Raji (cell line): ENCODE results near the gene POLR2F.

Experiments
- POLR2A ChIP-seq: IDR thresholded peaks from 2 replicates; pipeline ENCODE4 v1.6.1; 2011; ENCODE audit warnings: low read depth, low read length, control low read depth; ENCODE audit not compliant: insufficient read depth

The POLR2F gene

DNA sequence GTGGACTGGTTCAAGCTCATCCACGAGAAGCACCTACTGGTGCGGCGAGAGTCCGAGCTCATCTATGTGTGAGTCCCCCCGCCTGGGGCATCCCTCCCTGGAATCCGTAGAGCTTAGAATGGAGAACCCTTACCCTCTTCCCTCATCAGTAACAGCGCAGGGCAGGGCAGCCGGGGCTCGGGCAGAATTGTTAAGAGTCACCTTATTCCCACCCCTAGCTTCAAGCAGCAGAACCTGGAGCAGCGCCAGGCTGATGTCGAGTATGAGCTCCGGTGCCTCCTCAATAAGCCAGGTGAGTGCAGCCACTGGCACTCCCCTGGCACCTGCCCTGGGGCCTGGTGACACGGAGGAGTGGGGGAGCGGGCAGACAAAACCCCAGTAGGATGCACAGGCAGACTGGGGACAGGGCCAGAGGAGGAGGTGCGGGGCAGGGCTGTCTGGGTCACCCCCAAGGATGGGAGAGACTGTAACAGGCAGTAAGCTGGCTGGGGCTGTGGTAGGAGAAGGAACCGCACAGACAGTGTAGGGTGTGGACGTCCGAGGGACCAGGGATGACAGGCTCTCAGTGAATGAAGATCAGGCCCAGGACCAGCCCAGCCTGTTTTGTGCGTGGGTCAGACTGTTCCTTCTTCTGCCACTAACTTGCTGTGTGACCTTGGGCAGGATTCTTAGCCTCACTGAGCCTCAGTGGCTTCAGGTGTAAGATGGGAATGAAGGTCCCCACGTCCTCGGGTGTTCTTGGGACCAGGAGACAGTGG lies 20.5 kb upstream of the POLR2F start:
- no peak for TF ChIP-seq POLR2A

DNA sequence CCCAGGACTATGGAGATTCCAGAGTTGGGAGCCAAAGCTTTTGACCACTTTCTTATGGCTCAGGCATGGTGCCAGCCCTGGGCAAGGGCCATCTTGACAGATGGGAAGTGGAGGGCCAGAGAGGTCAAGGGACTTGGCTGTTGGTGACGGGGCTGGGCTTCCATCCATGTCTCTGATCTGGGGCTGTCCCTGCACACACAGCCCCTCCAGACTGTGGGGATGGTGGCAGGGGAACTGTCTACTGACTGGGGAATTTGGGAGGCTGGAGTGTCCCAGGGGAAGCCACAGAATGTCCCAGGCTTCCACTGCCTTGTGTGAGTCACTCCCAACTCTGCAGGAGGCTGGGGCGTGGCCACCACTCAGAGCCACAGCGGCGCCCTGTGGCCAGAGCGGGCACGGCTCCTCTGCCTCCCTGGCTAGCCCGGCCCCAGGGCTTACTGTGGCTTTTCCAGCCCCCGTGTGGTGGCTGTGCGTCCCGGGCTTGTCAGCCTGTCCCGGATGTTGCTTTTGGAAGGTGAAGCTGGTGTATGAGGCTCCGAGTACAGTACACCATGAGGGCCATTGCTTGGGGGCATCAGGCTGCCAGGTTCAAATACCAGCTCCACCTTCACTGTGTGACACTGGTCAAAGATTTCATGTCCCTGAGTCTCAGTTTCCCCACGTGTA lies 19.7 kb upstream of the POLR2F start:
- TF ChIP-seq POLR2A: no peak

DNA sequence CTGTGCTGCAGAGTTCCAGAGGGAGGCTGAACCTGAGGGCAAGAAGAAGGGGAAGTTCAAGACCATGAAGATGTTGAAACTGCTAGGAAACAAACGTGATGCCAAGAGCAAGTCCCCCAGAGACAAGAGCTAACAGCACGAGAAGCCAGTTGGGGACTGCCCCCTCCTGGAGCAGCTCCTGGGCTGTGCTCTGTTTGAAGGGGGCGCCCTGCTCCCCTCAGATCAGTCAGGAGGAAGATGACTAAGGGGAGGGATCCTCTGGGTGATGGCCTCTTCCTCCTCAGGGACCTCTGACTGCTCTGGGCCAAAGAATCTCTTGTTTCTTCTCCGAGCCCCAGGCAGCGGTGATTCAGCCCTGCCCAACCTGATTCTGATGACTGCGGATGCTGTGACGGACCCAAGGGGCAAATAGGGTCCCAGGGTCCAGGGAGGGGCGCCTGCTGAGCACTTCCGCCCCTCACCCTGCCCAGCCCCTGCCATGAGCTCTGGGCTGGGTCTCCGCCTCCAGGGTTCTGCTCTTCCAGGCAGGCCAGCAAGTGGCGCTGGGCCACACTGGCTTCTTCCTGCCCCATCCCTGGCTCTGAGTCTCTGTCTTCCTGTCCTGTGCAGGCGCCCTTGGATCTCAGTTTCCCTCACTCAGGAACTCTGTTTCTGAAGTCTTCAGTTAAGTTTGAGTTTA lies 12.7 kb upstream of the POLR2F start:
- TF ChIP-seq POLR2A: no peak

DNA sequence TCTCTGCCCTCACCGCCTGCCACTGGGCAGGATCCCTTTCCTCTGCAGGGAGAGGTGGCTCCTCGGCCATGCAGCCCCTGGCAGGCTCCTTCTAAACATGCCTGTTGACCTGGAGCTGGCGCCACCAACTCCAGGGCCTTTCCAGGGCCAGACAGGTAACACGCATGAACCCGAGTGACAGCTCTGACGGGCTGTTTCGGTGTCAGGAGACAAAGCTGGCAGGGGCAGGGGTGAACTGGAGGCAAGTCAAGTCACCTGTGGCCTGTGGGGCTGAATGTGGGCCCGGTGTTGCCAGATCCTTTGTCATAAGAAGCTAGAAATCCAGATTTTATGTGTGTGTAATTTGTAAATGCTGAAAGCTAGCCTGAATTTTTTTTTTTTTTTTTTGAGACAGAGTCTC lies 11.4 kb upstream of the POLR2F start:
- TF ChIP-seq POLR2A: no peak

DNA sequence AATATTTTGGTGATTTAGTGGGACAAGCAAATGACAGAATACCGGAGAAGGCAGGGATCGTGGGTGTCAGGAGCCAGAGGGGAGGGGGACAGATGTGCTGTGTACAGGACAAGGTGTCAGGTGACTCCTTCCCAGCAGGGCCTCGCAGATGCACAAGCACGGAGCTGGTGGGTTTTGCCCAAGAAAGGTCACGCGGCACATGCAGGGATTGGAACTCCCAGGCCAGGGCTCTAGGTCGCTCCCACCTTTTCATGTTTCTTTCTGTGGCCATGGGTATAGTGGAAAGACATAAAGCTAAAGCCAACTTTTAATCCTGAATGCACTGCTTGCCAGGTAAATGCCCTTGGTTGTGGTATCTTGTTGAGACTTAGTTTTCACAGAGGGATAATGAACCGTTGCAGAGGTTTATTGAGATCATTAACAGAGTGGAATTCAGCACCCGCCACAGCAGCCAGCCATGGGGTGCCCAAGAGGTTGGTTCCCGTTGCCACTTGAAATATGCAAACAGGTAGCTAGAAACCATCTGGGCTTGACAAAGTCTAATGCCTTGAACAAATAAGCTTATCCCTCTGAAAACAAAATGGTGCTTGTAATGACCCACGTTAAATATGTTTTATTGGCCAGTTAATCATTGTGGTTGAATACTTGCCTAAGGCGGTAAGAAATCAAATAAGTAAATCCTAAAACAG lies 10.2 kb upstream of the POLR2F start:
- no peak for TF ChIP-seq POLR2A

DNA sequence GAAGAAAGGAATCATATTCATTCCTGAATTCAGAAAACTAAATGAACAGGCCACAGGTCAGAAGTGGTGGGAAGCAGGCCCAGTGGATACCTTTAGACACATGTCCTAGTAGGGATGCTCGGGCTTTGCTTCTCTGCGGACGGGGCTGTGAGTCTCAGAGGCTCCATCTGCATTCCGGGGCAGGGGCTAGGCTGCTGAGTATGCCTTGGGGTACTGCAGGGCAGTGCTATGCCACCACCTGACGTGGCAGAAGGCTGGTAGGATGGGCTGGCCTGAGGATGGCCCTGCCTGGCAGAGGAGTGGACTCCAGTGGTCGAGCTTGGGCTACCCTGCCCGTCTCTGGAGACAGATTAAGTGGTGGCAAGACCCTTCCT lies 9.7 kb upstream of the POLR2F start:
- no peak for TF ChIP-seq POLR2A

DNA sequence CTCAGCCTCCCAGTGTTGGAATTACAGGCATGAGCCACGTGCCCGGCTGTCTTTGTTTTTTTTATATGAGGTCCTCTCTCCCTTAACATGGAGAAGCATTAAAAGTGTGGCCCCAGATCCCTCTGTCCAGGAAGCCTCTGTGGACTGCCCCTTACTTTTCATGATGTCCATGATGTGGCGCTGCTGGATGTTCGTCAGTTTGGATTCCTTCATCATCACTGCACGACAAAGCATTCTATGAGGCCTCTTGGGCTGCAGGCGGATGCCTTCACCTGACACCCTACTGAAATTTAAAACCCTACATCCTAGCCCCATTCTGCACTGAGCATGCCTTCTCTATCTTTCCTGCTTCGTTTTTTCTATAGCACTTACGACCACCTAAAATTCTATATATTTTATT lies 2.2 kb upstream of the POLR2F start:
- TF ChIP-seq POLR2A: no peak

DNA sequence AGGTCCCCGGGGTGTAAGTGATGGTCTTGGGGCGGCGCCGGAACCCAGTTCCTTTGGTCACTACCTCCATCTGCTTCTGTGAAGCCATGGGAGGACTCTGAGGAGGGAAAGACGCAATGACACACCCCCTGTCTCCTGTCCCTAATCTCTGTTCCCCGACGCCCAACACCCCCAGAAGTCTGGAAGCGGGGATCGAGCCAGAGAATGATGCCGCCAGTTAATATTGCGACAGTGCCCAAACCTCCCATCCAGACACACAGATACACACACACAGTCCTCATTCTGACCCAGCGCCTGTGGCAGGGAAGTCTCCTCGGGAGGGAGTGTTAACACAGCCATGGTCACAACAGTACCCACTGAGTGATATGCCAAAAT lies 450 bp upstream of the POLR2F start:
- TF ChIP-seq POLR2A: no peak

DNA sequence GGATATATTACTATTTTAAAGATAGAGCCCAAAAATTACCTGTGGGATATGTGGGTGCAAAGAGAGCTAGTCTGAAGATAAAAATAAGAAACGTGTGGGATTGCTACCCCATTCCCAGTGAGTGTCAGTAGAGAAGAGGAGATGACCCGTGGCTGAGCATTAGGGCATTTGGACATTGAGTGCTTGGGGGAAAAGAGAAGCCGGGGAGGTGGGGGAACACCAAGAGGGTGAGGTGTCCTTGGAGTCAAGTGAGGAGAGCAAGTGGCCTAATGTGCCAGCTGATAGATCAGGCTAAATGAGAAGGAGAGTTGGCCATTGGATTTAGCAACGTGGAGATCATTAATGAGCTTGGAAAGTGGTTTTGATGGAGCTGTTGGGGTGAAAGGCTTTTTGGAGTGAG lies 1.2 kb downstream of the POLR2F start:
- no peak for TF ChIP-seq POLR2A

DNA sequence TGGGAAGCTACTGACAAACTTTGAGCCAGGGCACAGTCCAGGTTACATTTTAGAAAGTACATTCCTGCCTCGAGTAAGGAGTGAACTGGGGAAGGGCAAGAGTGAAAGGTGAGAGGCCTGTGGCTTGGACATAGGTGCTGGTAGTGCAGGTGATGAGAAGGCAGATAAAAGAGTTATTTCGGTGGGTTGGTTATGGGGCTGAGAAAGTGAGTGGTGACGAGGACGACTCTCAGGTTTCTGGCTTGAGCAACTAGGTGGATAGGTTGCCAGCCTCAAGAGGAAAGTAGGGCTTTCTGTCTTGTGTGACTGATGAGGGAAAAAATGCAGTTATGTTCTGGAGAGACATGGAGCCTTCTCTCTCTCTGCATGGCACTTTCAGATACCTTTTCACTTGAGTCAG lies 3.7 kb downstream of the POLR2F start:
- TF ChIP-seq POLR2A: no peak

DNA sequence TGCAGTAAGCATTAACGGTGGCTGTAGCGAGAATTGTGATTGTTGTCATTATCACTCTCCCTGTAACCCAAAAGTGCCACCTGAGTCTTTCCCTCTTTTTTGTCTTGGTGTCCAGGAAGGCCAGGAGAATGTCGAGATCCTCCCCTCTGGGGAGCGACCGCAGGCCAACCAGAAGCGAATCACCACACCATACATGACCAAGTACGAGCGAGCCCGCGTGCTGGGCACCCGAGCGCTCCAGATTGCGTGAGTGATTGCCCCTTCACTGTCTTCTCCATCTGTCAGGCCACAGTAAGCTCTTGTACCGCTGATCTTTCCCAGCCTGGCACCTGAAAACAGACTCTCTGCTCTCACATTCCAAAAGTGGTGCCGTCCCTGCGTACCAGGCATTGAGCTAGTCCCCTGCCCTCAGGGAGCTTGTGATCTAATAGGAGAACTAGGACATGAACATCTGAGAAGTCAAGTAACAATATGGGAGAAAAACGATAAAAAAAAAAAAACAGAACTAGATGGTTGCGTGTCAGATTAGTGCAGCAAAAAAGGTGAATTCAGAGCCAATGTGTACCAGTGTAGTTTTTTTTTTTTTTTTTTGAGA lies 5.8 kb downstream of the POLR2F start:
- TF ChIP-seq POLR2A: no peak

DNA sequence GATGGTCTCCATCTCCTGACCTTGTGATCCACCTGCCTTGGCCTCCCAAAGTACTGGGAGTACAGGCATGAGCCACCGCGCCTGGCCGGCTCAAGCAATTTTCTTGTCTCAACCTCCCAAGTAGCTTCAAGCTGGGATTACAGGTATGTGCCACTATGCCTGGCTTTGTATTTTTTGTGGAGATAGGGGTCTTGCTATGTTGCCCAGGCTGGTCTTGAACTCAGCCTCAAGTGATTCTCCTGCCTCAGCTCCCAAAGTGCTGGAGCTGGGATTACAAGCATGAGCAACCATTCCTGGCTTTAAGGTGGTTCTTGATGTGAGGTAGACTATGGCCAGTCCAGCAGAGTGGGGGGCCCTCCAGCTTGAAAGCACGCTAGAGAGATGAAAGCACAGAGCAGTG lies 7.6 kb downstream of the POLR2F start:
- no peak for TF ChIP-seq POLR2A

DNA sequence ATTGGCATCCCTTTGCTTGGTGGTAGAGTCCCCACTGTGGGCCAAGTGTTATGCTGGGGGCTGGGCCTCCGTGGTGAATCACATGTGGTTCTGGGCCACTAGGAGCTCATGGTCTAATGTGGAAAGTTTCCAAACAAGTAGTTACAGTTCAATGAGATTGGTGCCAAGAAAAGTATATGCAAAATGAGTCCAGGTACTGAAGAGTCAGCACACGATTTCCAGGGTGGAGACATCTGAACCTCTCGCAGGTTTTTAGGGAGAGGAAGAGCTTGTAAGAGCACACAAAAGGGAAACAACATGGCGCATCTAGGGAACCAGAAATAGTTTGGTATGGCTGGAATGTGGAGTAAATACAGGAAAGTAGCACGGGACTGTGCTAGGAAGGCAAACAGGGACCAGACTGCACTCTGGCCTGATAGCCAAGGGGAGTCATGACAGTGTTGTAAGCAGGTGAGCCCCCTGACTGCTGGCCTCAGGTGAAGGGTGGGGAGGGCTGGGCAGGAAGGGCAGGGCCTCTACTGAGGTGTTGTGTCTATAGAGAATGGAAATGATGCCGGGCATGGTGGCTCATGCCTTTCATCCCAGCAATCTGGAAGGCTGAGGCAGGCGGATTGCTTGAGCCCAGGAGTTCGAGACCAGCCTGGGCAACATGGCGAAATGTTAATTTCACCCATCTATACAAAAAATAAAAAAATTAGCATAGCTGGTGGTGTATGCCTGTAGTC lies 12.6 kb downstream of the POLR2F start:
- TF ChIP-seq POLR2A: no peak

DNA sequence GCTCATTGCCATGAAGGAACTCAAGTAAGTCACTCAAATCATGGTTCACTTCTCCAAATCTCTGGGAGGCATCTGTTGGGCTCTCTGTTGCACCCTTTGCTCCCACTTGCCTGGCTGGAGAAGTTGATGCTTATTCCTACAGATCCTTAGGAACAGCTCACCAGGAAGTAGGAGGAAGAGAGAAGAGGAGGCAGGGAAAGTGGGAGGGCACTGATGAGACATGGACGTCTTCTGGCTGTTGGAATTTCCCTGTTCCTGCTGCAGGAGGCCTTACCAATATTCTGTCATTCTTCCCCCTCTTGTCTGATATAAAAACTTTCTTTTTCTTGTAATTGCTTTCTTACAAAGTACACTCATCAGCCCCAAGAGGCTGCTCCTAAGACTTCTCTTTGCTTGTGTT lies 13.6 kb downstream of the POLR2F start:
- TF ChIP-seq POLR2A: no peak
